ENCODE results near the gene FADS1.

Gene FADS1

DNA sequence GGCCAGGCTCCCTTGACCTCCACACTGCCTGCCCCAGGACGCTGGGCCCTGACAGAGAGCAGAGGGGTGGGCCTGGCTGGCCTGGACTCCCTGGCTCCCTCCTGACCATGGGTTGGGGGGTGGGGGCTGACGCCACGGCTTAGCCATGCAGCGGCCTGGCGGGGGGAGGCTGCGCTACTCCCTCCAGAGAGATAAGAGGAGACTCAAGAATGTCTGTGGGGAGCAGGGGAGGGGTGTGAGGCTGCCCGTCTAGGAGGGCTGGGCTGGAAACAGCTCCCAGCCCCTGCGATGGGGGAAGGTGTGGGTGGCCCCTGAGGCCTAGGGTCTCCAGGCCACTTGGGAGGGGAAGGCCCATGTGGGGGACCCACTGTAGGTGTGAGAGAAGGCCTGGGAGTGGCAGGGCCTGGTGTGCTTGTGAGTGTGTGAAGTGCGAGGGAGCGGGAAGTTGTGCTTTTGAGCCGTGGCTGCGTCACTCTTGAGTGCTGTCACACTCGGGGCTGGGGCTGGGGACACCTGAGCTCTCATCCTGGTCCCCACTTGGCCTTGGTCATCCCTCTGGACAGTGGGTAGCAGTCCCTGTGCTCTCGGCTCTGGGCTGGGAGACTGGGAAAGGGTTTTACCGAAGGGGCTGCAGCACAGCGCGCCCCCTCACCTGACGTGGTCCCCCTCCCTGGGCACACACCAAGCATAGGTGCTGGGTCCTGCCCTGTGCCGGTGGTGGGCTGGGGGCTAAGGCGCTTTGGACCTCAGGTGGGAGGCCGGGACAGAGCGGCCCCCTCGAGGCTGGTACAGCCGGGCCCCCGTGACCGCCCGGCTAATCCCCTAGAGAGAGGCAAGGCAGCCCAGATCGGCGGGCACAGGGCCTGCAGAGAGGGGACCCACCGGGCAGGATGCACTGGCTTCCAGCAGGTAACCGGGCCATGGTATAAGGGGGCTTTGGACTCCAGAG, 62.0 kb downstream of the FADS1 start:
- DNase-seq, result no peak

DNA sequence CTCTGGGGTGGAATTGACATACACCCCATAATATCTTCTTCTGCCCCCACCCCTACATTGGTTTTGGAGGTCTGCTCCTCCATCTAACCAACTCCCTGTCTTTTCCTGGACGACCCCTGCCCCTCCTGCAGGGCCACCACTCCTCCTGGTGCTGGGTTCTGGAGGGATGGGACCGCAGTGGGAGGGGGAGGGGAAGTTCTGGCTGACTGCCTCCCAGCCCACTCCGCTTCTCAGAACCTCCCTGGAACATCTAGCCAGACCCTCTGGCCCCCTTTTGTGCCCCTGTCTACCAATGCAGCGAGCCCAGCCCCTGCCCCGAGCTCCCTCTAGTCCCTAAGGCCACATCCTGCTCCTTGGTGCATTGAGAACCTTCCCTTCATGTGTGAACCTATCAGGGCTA, 63.1 kb downstream of the FADS1 start:
- no peak for DNase-seq

DNA sequence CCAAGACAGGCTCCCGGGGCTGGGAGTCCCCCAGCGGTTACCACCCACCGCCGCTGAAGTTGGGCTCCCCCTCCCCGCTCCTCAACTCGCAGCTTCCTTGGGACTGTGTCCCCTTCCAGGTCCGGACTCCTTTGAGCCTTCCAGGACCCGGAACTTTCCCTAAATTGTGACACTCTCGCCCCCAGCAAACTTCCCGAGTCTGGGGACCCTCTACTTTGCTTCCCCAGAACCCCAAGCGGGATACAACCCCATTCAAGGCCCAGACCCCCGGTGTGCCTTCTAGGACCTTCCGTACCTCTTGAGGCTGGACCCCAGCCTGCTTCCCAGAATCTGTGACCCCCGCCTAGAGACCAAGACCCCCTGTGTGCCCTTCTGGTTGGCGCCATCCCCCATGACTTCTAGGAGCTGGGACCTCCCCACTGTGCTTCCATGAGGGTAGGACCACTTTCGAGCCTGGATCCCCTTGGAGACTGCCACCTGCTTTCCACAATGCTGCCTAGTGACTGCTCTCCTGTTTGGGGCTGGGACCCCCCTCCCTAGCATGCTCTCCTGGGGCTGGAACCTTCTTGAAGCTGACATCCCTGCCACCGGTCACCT, 63.8 kb downstream of the FADS1 start:
- DNase-seq, result no peak

DNA sequence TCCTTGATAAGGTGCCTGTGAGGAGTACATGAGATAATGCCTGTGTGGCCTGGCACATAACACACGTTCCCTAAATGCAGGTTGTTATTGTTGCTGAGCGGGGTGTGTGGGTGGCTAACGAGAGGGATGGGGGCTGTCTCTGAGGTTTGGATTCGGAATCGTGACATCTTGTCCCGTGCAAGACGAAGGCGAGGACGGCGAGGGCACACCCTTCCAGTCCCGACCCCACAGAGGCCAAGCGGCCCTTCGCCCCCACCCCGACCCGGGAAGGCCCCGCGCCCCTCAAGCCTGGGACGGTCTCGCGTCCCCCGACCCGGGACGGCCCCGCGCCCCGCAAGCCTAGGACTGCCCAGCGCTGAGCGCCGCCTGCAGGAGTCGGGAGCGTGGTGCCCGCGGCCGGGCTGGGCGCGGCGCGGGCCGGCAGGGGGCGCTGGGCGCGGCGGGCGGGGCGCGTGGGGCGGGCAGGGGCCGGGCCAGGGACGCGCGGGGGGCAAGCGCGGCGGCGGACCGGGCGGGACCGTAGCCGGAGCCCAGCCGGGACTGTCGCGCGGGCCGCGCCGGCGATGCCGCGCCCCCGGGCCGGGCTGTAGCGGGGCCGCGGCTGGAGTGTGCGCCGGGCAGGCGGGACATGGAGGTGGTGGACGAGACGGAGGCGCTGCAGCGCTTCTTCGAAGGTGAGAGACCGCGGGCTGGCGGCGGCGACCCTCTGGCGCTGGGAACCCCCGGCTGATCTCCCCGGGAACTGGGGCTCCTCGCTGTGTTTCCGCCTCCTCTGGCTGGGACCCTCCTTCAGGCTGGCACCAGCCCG, 64.5 kb downstream of the FADS1 start, which contains the start of gene MYRF:
TSS of gene MYRF (plus strand) at position 520 of the 808 bp plus-strand sequence. CDS start at position 629, 109 bp downstream.
- DNase-seq, result peak; percentile 87

DNA sequence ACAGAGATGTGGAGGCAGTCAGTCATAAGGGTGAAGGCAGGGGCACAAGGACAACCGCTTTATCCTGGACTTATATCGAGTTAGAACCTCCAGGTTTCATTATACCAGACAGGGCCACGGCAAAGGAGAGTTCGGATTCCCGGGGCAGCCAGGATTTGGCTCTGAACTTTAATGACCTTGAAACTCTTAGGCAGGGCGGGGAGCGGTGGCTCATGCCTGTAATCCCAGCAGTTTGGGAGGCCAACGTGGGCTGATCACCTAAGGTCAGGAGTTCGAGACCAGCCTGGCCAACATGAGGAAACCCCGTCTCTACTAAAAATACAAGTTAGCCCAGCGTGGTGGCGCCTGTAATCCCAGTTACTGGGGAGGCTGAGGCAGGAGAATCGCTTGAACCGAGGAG, 65.4 kb downstream of the FADS1 start:
- DNase-seq, result no peak

DNA sequence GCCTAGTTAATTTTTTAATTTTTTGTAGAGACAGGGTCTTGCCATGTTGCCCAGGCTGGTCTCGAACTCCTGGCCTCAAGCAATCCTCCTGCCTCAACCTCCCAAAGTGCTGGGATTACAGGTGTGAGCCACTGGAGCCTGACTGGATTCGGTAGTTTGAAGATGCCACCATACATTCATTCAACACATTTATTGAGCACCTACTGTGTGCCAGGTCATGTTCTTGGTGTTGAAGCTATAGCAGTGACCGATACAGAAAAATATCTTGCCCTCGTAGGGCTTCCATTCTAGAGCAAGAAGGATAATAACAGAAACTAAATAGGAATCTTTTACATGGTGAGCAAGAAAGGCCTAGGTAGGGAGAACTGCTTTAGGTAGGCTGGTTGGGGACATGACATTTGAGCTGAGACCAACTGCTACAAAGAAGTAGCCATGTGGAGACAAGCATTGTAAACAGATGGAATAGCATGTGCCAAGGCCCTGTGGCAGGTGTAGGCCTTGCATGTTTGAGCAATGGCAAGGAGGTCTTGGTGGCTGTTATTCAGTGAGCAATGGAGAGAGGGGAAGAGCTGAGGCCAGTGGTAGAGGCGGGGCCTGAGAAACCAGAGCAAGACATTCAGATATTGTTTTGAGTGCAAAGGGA, 66.1 kb downstream of the FADS1 start:
- DNase-seq, result no peak
